Globus pallidus (tissue), 1 donor: ENCODE data around the gene HACL1.

Source experiments
- DNase-seq: peaks from one replicate; pipeline ENCODE4 v3.0.0-alpha.2; 2015; ENCODE audit warnings: low spot score

Gene HACL1

DNA sequence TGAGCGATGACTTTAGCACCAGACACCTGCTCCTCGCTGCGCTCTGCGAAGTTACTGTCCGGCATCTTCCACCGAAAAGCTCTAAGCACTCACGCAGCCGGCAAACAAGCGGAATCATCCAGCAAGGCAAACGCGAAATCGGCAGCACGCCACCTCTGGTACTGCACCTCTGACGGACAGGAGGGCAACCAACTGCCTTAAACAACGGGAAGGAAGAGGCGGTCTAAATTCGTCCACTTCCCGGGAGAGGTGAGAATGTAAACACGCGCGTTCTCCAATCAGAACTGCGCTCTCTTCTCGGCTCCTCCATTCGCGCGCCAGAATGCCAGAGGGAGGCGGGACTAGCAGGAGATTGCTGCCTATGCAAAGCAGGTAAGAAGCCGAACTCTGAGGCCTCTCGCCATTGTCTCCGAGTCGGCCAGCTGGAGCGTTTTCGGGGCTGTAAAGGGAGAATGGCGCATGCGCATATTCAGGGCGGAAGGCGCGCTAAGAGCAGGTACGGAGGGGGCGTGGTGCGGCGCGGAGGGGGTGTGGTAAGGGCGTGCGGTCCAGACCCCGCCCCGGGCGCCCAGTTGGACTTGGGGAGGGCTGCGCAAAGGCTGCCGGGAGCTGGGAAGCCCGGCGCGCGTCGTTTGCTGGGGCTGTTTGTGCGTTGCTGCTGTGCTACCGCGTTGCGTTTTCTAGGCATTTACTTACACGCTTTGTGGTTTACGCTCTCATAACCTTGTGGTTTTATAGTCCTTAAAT, at the start of gene HACL1, which contains the start of gene BTD:
HACL1 (minus strand) TSS at position 171 of the 747 bp plus-strand sequence; CDS start at position 65, 106 bp downstream.
BTD (plus strand) TSS at position 347 of the 747 bp plus-strand sequence. CDS start 33,695 bp downstream, outside the sequence.
- peak; percentile 99 for DNase-seq

DNA sequence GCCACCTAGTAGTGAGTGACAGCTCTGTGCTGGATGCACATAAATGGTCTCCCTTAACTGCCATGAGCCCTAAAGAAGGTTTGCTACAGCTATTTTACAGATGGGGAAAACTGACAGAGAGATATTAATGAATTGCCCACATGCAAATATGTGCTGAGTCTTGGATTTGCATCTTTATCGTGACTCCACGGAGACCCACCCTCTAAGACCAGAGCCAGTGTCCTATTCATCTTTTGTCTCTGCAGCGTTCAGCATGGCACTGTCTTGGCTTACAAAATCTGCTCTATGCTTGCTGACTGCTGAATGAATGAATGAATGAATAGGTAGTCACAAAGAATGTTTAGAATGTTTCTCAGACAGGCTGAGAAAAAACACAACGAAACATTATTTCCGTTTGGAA, 48.5 kb upstream of the HACL1 start:
- DNase-seq: no peak

GRCh38 chr3:15649341-15649740, 48.0 kb upstream of the HACL1 start:
- DNase-seq: no peak

DNA sequence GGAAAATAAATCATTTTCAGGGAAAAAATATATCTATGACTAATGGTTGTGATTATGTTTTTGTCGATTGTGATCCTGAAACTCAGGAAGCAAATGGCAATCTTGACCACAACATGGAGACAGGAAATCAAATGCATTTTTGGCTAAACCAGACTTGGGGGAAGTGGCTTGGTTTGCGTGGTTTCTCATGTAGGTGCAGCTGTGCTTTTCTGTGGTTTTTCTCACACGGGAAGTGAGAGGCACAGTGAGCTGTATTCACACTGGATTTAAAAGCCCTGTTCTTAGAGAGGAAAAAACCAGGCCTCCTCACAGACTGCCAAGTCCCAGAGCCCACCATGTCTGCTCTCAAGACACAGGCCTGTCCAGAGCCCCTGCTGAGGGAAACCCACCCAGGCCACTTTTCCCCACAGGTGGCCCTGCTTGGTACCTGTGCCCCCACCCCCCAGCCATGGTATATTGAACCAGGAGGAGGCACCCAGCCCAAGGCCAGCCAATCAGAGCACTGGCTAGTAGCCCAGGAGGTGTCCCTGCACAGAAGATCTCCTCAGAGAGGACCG, 46.3 kb upstream of the HACL1 start:
- DNase-seq: no peak

- DNase-seq: no peak
Measured at GRCh38 chr3:15646851-15647511, 45.6 kb upstream of the HACL1 start.

GRCh38 chr3:15645740-15646501, 44.6 kb upstream of the HACL1 start:
- no peak for DNase-seq

DNA sequence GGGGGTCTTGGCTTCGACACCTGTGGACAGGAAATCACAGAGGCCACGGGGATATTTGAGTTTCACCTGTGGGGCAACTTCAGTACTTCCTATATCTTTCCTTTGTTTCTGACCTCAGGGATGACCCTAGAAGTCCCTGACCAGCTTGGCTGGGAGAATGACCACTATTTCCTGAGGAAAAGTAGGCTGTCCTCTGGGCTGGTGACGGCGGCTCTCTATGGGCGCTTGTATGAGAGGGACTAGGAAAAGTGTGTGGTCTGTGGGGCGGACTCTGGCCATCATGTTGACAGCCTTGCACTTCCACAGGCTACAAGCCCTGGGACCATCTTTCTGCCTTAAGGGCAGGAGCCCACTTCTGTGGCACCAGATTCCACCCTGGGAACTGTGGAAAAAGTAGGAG, 43.9 kb upstream of the HACL1 start:
- DNase-seq: no peak

- DNase-seq: no peak
Measured at GRCh38 chr3:15638891-15639262, 37.5 kb upstream of the HACL1 start.

- DNase-seq: no peak
Measured at GRCh38 chr3:15638193-15638890, 37.0 kb upstream of the HACL1 start.

DNA sequence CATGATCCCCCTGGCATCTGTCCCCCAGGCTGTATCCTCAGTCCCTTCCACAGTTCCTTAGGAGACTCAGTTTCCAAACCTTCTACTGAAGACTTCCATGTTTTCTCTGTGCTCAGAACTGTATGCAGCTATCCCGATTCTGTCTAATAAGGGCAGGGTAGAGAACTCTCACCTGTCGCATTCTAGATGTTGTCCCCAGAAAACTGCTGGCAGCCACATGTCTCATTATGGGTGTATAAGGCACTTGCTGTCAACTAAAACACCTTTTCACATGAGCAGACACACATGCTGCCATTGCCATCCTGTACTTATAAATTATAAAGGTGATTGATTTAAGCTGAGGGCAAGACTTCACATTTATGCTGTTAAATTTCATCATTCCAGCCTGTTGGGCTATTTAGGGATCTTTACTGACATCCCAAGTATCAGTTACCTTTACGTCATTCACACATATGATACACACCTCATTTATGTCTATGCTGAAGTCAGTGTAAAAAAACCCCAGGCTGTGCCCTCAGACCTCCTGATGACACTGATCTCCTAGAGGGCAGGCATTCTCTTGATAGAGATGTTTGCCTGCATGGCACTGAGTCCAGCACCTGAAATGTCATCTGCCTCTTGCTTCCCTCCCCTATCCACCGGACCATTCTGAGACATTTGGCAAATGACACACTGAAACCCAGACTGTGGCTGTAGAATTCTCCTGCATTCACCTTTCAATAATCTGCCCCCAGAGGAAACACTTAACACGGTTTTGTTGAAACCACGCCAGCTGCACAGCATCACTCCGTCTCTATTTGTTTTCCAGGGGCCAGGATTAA, 36.0 kb upstream of the HACL1 start:
- no peak for DNase-seq

GRCh38 chr3:15636028-15636709, 34.8 kb upstream of the HACL1 start:
- no peak for DNase-seq

GRCh38 chr3:15635121-15635661, 33.8 kb upstream of the HACL1 start:
- peak; percentile 70 for DNase-seq

- DNase-seq: no peak
Measured at GRCh38 chr3:15634671-15635070, 33.3 kb upstream of the HACL1 start.

DNA sequence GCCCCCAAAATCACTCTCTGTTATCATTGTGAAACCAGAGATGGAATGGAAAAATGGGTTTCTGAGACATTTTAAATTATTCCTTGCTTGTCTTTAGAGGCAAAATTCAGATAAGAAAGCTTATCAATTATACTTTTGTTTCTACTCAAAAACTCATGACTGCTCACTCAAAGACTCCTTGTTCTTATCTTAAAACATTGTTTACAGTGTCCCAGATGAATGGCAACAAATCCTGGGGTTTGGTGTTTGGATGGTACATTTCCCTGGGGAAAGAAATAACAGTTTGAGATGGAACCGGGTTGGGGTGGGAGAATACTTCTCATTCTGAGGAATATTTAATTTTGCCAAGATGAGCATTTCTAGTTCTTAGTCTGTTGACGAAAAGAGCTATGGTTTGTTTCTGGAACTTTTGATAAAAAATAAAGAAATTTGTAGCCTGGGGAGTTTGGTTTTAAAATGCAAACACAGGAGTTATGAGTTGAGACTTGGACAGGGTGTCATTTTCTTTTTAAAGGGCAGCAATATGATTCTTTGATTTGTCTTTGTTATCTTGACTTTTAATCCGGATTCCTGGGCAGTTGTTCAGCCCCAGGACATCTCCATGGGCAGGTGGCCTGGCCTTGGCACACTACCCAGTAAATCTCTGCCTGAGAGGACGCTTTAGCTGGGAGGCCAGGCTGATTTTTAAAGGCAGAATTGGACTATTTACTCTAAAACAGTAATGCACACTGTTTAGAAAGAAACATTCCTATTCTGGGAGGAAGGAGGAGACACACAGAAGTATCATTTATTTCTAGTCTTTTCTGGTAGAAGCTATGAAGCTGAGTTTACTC, 32.6 kb upstream of the HACL1 start:
- DNase-seq: peak; percentile 58

- DNase-seq: no peak
Measured at GRCh38 chr3:15633159-15633558, 31.8 kb upstream of the HACL1 start.

GRCh38 chr3:15632212-15632580, 30.8 kb upstream of the HACL1 start:
- DNase-seq: no peak

DNA sequence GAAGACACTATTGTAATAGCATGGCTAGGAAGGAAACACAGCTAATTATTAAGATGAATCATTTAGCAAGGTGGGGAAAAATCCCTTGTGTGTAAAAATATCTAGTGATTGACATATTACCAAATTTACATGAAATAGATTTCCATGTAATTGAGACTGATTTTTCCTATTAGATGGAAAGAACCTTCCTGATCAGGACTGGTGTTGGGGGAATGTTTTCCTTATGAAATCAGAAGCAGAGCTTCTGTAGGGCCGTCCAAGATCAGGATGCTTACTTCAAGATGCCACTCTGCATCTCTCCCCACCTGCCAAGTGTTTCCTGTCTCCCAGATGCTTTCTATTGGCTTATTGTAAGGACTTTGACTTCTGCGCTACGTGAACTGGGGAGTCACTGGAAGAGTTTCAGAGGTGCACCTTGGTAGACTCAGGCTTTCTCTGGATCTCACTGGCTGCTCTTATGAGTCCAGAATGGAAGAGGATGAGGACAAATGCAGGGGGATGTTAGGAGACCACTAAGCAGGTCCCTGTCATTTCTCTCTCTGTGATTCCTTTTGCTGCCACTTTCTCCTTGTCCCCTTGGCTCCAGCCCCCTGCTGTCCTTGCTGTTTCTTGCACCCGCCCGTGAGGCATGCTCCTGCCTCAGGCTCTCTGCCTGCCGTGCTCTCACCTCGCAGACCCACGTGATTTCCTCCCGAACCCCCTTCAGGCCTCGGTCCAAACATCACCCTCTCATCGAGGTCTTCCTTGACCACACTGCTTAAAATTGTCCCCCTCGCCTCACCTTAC, 30.2 kb upstream of the HACL1 start:
- no peak for DNase-seq

- DNase-seq: peak; percentile 67
Measured at GRCh38 chr3:15630646-15631350, 29.4 kb upstream of the HACL1 start.
